ENCODE results near the gene CALHM4. TPM values are rescaled to one million over a fixed set of nuclear protein-coding genes. Genes with fewer than 3 reads are reported as not detected.

CALHM4 gene
- total and polyA plus RNA-seq, 2 of the 13 experiments (the other 11 are each of a cell fraction or from before 2014, with no cell fraction given) = not detected

DNA sequence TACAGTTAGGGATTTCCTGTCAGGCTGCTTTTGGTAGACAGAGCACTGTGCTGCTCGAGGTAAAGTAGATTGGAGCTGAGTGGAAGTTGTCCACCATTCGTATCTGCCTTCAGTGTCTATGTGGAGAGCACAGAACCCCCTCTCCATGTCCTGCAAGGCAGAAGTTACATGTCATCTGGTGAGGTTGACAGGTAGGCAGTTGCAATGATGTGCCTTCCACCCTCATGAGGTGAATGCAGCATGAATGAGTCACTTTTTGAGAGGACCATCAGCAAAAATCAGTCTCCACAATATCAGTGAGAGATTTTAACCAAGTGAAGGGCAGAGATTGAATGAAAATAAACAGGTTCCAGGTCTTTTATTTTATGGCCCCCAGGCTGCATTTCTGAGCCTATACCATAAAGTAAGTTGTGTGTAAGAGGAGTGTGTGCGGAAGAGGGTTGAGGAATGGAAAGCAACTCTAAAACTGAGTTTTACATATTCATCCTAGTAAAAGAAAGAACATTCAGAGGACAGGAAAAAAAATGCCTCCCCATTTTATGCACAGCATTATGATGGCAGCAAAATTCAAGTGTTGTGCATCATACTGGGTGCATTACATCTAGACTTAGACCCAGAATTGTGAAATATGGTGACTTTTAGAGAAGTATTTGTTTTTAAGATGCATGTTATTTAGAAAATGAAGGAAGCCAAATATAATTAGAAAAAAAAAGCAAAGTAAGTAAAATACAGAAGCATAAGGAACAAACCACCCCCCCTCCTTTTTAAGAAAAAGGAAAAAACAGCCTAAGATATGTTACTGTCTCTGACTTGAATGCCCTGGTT is 23.9 kb upstream of the CALHM4 start:
- Histone ChIP-seq H3K4me3 (replicated peaks in 1 of 3; ENCODE audit: insufficient read depth in 1 of 3, low read depth in 2 of 3, low read length in 3 of 3) (no peak overlapping the region), H4K20me1 (ENCODE audit: insufficient read depth, low read length) (no peaks in the 10 kb centered on the region), H2AFZ (ENCODE audit: low read length) (no peak overlapping the region), H3K27me3 (ENCODE audit: control insufficient read depth in 1 of 2, insufficient read depth in 2 of 2, low read length in 2 of 2) (peaks cover 0 to 9% of the 10 kb centered on the region in 2 experiments; a peak in 1 of 5 replicates), H3K27ac (ENCODE audit: extremely low read length, insufficient read depth, low read length) (no peak overlapping the region), H3K9ac (ENCODE audit: insufficient read depth, low read depth, low read length) (no peak overlapping the region), H3K79me2 (ENCODE audit: insufficient read depth, low read length) (no peaks in the 10 kb centered on the region), H3K4me1 (ENCODE audit: insufficient read depth, low read length) (peaks cover 8% of the 10 kb centered on the region; the same call in 1 of the 2 replicates), H3K4me2 (ENCODE audit: low read depth, low read length) (no peak overlapping the region), H3K36me3 (replicated peaks in 1 of 2; ENCODE audit: control insufficient read depth in 1 of 2, insufficient read depth in 2 of 2, low read length in 2 of 2) (no peaks in the 10 kb centered on the region), H3K9me3 (ENCODE audit: low read length) (no peaks in the 10 kb centered on the region)
- FAIRE-seq (no peak), DNase-seq (ENCODE audit: low spot score) (no peak), ATAC-seq (no peak)
- in situ Hi-C loops (cut with HindIII; ENCODE audit: extremely low pct_ligation_motif_present, low pct_unique_long_range_greater_than_20kb) = loop anchor here (10.0 kb wide), 1 partner anchor 245 kb away; no protein-coding TSS in a partner anchor
- CTCF ChIA-PET (ENCODE audit: low intra/inter-chr PET ratio, low total read pairs) = no interaction called here
- intact Hi-C loops (cut with micrococcal nuclease; ENCODE audit: unreplicated experiment) = loop anchor here (10.0 kb wide), 1 partner anchor 315 kb away; no protein-coding TSS in a partner anchor
- TF ChIP-seq, protein P1, sequence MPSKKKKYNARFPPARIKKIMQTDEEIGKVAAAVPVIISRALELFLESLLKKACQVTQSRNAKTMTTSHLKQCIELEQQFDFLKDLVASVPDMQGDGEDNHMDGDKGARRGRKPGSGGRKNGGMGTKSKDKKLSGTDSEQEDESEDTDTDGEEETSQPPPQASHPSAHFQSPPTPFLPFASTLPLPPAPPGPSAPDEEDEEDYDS (CRISPR knock-in tag; IDR thresholded peaks at IDR 0.05) = no peak
- TF ChIP-seq ONECUT2 (CRISPR knock-in tag; IDR thresholded peaks at IDR 0.05) = no peak
- TF ChIP-seq ZNF724P (CRISPR knock-in tag; IDR thresholded peaks at IDR 0.05; ENCODE audit: borderline replicate concordance) = no peak
- TF ChIP-seq POGZ (CRISPR knock-in tag; IDR thresholded peaks at IDR 0.05) = no peak
- no peak for TF ChIP-seq ZNF333 (CRISPR knock-in tag; IDR thresholded peaks at IDR 0.05; ENCODE audit: borderline replicate concordance)
- TF ChIP-seq PITX1 (CRISPR knock-in tag; IDR thresholded peaks at IDR 0.05) = no peak
- TF ChIP-seq ZNF7 (CRISPR knock-in tag; IDR thresholded peaks at IDR 0.05) = no peak
- no peak for TF ChIP-seq RBM39 (IDR thresholded peaks at IDR 0.05; ENCODE audit: low read depth, low read length, poor library complexity, severe bottlenecking)
- TF ChIP-seq, protein P2, sequence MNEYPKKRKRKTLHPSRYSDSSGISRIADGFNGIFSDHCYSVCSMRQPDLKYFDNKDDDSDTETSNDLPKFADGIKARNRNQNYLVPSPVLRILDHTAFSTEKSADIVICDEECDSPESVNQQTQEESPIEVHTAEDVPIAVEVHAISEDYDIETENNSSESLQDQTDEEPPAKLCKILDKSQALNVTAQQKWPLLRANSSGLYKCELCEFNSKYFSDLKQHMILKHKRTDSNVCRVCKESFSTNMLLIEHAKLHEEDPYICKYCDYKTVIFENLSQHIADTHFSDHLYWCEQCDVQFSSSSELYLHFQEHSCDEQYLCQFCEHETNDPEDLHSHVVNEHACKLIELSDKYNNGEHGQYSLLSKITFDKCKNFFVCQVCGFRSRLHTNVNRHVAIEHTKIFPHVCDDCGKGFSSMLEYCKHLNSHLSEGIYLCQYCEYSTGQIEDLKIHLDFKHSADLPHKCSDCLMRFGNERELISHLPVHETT (CRISPR knock-in tag; conservative IDR thresholded peaks at IDR 0.05) = no peak
- TF ChIP-seq ZNF747 (CRISPR knock-in tag; IDR thresholded peaks at IDR 0.05; ENCODE audit: borderline replicate concordance) = no peak
- POLR2A ChIA-PET = no interaction called here
- 29% methylated on average over 3 of the region's 3 CpGs for WGBS (ENCODE audit: low lambda C conversion rate)
- no TSS peak for BruUV-seq (replicated peaks)
